Activated B cell treated with CpG ODN at 0.5 μM for 24 hours (primary cell): ENCODE measurements around the gene TCFL5. TPM values are rescaled to one million over a fixed set of nuclear protein-coding genes. Genes with fewer than 3 reads are reported as not detected.

Experiments
- ATAC-seq: fragments of 200-7000 bp; cut with Tn5 transposase; one replicate; pipeline ENCODE4 v1.10.0; 2021; ENCODE audit warnings: low read depth, mild to moderate bottlenecking, moderate library complexity
- CTCF ChIA-PET: fragments of 350-600 bp; sonication (Branson Sonifier 250); formaldehyde crosslinking; loops from one replicate; lab custom pipeline; 2021; ENCODE audit warnings: antibody characterized with exemption; lab: Charles Lee
- POLR2A ChIA-PET: fragments of 350-600 bp; sonication (Branson Sonifier 250); formaldehyde crosslinking; loops from one replicate; lab custom pipeline; 2021; ENCODE audit warnings: antibody characterized with exemption; lab: Charles Lee
- DNase-seq: peaks from one replicate; pipeline ENCODE4 v3.0.0; 2022
- H3K27ac Mint-ChIP-seq: one replicate; pipeline ENCODE4 v1.8.0; 2020; ENCODE audit warnings: mixed read lengths
- H3K27me3 Mint-ChIP-seq: one replicate; pipeline ENCODE4 v1.8.0; 2021; ENCODE audit warnings: mixed read lengths
- H3K36me3 Mint-ChIP-seq: one replicate; pipeline ENCODE4 v1.8.0; 2021; ENCODE audit warnings: low read depth, mixed read lengths
- H3K4me1 Mint-ChIP-seq: one replicate; pipeline ENCODE4 v1.8.0; 2021; ENCODE audit warnings: mixed read lengths
- H3K4me3 Mint-ChIP-seq: one replicate; pipeline ENCODE4 v1.8.0; 2020; ENCODE audit warnings: mild to moderate bottlenecking, mixed read lengths
- H3K9me3 Mint-ChIP-seq: one replicate; pipeline ENCODE4 v1.8.0; 2020; ENCODE audit warnings: mixed read lengths
- intact Hi-C: fragments of 100-400 bp; cut with micrococcal nuclease; formaldehyde crosslinking; loops from one replicate; pipeline ENCODE4 v1.15.1; 2024
- total RNA-seq: library from RNA; stranded (reverse); gene quantifications from 2 replicates; pipeline ENCODE4 v1.2.3, GENCODE V29; 2022
- TF ChIP-seq, protein P1 (sequence below): fragments of 200-600 bp; IDR thresholded peaks from one replicate; pipeline ENCODE4 v1.8.0; 2022; ENCODE audit warnings: antibody characterized with exemption, mild to moderate bottlenecking

The TCFL5 gene
- total RNA-seq, 1 donor from 2014 or later = 54.5 TPM

- Mint-ChIP-seq H3K27me3 (no peaks in the 10 kb centered on the region), H3K9me3 (no peaks in the 10 kb centered on the region), H3K4me1 (no peaks in the 10 kb centered on the region), H3K27ac (no peak overlapping the region), H3K4me3 (no peak overlapping the region), H3K36me3 (peaks cover 11% of the 10 kb centered on the region)
- intact Hi-C loops = no loop called here
- ChIA-PET CTCF (no interaction called here), POLR2A (no interaction called here)
- ATAC-seq = no peak
- no peak for DNase-seq
- TF ChIP-seq, protein P1, sequence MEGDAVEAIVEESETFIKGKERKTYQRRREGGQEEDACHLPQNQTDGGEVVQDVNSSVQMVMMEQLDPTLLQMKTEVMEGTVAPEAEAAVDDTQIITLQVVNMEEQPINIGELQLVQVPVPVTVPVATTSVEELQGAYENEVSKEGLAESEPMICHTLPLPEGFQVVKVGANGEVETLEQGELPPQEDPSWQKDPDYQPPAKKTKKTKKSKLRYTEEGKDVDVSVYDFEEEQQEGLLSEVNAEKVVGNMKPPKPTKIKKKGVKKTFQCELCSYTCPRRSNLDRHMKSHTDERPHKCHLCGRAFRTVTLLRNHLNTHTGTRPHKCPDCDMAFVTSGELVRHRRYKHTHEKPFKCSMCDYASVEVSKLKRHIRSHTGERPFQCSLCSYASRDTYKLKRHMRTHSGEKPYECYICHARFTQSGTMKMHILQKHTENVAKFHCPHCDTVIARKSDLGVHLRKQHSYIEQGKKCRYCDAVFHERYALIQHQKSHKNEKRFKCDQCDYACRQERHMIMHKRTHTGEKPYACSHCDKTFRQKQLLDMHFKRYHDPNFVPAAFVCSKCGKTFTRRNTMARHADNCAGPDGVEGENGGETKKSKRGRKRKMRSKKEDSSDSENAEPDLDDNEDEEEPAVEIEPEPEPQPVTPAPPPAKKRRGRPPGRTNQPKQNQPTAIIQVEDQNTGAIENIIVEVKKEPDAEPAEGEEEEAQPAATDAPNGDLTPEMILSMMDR = no peak
These were observed 18.7 kb upstream of the TCFL5 start for GRCh38 chr20:62880147-62880934.

DNA sequence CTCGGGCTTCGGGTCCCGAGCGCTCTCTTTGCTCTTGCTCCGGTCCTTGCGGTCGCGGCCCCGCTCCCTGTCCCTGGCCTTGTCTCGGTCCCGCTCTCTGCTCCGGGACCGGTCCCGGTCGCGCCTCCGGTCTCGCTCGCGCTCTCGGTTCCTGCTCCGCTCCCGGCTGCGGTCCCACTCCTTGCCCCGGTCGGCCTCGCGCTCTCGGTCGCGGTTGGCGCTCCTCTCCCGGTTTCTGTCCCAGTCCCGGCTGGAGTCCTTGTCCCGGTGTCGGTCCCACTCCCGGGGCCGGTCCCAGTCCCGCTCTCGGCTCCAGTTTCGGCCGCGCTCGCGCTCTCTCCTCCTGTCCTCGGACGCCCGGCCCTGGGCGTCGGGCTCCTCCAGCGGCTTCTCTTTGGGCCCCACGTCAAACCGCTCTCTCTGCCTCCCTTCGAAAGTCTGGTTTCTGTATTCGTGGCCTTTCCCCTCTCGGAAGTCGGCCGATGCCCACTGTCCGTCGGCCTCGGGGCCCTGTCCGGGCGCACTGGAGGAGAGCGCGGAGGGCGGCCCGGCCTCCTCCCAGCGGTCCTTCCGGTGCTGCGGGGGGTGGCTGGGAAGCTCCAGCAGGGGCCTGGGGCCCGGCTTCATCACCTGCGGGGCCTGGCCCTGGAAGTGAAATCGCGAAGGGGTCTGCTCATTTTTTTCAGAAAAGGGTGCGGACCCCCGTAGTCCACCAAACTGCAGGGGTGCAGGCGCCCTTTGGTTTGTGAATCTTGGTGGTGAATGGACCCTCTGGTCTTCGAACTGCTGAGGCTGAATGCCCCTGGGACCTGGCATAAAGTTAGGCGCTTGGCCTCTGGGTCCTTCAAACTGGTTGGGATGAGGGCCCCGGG is 17.9 kb upstream of the TCFL5 start:
- POLR2A ChIA-PET = no interaction called here
- intact Hi-C loops = no loop called here

DNA sequence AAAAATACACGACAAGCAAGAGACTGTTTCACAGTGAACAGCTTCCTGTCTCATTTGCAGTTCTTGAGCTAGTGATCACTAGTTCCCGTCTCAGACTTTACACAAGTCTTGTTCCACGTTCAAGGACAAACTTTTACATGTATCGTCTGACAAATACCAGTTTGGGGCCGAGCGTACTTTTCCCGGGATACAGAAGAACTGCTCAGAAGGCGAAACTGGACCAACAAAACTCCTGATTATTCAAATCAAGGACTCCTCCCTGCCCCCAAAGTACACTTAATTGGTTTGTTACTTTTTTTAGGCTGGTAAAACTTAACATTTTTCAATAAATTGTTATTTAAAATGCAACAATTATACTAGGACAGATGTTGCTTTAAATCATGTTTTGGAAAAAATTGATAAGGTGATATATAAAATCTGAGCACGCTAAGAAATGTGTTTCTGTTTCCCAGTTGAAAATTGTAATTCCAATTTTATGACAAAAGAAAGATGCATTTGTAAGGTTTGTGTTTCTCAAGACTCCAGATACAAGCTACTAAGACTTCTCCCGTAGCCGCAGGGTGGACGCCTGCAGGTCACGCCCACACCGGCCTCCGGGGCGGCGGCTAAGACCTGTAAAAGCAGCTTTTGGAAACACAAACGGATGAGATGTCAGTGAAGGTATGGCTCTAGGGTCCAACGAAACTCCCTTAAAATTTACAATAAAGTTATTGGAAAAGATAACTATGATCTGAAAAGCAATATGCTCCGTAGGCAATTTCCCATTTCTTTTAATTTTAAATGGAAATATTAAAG is 16.8 kb upstream of the TCFL5 start:
- Mint-ChIP-seq H3K36me3 (peaks cover 11% of the 10 kb centered on the region), H3K9me3 (no peaks in the 10 kb centered on the region), H3K27ac (no peak overlapping the region), H3K4me1 (peaks cover 2% of the 10 kb centered on the region), H3K27me3 (no peaks in the 10 kb centered on the region), H3K4me3 (no peak overlapping the region)
- DNase-seq (no peak), ATAC-seq (no peak)
- ChIA-PET POLR2A (no interaction called here), CTCF (no interaction called here)
- TF ChIP-seq, protein P1 = no peak
- intact Hi-C loops = no loop called here

More for the DNA sequence above, 17.9 kb upstream of the TCFL5 start:
- no peak overlapping the region for H3K4me3 Mint-ChIP-seq
- peaks cover 11% of the 10 kb centered on the region for H3K36me3 Mint-ChIP-seq
- no peak overlapping the region for H3K27ac Mint-ChIP-seq
- TF ChIP-seq, protein P1 = no peak
- H3K27me3 Mint-ChIP-seq = no peaks in the 10 kb centered on the region
- no peaks in the 10 kb centered on the region for H3K9me3 Mint-ChIP-seq
- CTCF ChIA-PET = no interaction called here
- no peaks in the 10 kb centered on the region for H3K4me1 Mint-ChIP-seq
- DNase-seq = no peak
- no peak for ATAC-seq

DNA sequence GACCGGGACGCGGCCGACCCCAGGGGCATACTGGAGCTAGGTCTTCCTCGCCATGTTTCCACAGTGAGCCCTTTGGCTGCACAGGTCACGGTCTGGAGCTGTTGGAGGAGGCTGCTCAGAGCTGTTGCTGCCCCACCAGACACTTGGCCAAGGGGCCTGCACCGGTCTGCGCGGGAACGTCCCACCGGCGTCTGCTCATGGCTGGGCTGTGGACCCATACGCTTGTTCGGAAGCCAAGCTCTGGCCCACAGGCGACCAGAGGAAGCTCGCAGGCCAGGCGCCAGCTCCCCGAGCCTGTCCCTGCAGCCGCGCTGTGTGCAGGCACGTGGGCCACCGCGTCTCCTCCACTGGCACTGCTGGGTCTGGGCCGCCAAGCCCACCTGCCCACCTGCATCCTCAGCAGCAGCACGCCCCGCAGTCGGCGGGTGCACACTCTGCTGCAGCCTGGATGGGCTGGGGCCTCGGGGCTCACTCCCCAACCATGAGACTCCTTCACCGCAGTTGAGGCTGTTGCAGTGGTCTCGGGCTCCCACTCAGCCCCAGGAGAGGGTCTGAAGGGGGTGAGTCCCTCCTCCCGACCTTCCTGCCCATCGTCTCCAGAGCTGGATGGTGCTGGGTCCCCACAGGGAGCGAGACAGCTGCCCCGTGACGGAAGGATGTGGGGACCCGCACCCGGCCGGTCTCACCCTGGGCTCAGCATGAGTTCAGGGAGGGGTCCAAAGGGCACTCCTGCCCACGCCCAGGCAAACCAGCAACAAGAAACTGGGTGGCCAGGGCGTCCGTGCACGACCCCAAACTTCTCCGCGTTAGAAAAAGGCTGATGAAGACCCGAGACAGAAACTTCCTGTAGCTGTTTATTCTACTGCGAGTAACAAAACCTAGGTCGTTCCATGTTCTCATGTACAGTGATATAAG is 15.5 kb upstream of the TCFL5 start:
- CTCF ChIA-PET = interaction anchor here (1.2 kb wide), 1 partner anchor 132 kb away, joined by 3 read pairs; no protein-coding TSS in a partner anchor
- no peak overlapping the region for H3K4me3 Mint-ChIP-seq

More for the DNA sequence above, 15.5 kb upstream of the TCFL5 start:
- intact Hi-C loops = no loop called here
- no peak for ATAC-seq
- H3K4me1 Mint-ChIP-seq = peaks cover 5% of the 10 kb centered on the region
- POLR2A ChIA-PET = no interaction called here
- peaks cover 10% of the 10 kb centered on the region for H3K36me3 Mint-ChIP-seq
- H3K27me3 Mint-ChIP-seq = no peaks in the 10 kb centered on the region
- TF ChIP-seq, protein P1 = no peak
- no peak overlapping the region for H3K27ac Mint-ChIP-seq
- DNase-seq = no peak
- H3K9me3 Mint-ChIP-seq = no peaks in the 10 kb centered on the region
